ENCODE data around the gene INTS13.

DNA sequence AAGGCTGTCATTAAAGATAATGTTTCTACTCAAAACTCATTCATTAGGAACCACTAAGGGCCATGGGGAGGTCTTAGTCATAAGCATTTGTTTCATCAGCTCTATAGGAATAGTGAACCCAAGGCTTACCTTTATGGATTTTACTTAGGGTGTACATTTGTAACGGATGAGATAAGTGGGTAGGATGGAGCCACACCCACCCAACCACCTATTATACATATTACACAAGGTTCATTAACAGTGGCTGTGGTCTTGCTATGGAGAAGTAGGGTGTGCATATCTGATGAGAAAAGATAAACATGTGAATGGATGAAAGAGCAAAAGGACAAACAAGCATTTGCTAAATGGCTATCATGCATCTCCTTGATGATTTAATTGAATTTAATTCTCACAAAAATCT lies 65.2 kb downstream of the INTS13 start:
- TF ChIP-seq, protein P1, sequence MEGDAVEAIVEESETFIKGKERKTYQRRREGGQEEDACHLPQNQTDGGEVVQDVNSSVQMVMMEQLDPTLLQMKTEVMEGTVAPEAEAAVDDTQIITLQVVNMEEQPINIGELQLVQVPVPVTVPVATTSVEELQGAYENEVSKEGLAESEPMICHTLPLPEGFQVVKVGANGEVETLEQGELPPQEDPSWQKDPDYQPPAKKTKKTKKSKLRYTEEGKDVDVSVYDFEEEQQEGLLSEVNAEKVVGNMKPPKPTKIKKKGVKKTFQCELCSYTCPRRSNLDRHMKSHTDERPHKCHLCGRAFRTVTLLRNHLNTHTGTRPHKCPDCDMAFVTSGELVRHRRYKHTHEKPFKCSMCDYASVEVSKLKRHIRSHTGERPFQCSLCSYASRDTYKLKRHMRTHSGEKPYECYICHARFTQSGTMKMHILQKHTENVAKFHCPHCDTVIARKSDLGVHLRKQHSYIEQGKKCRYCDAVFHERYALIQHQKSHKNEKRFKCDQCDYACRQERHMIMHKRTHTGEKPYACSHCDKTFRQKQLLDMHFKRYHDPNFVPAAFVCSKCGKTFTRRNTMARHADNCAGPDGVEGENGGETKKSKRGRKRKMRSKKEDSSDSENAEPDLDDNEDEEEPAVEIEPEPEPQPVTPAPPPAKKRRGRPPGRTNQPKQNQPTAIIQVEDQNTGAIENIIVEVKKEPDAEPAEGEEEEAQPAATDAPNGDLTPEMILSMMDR (optimal IDR thresholded peaks at IDR 0.05 in 1 of 3, IDR thresholded peaks at IDR 0.05 in 1 of 3, conservative IDR thresholded peaks at IDR 0.05 in 1 of 3; ENCODE audit: extremely low read depth in 1 of 3, insufficient read depth in 2 of 3, low read length in 3 of 3) = no peak
- no peak for TF ChIP-seq EZH2 (IDR thresholded peaks at IDR 0.05; ENCODE audit: low read length)

Measured in keratinocyte (primary cell).